ENCODE data around the gene GOT1.

GRCh38 chr10:99429517-99430095 is 818 bp downstream of the GOT1 start:
- no peak for TF ChIP-seq ZNF580 (tag by site-specific recombination; IDR thresholded peaks at IDR 0.05)
- no peak for TF ChIP-seq ZBTB7A (tag by site-specific recombination; IDR thresholded peaks at IDR 0.05; ENCODE audit: low read depth)
- TF ChIP-seq CTCF (tag by site-specific recombination; IDR thresholded peaks at IDR 0.05), result no peak
- no peak for TF ChIP-seq ZNF148 (tag by site-specific recombination; IDR thresholded peaks at IDR 0.05; ENCODE audit: borderline replicate concordance)
- no peak for TF ChIP-seq YY1 (tag by site-specific recombination; IDR thresholded peaks at IDR 0.05)
- TF ChIP-seq ZNF830 (tag by site-specific recombination; IDR thresholded peaks at IDR 0.05; ENCODE audit: low read depth), result no peak
- no peak for TF ChIP-seq ZNF521 (tag by site-specific recombination; IDR thresholded peaks at IDR 0.05)
- TF ChIP-seq ZNF391 (tag by site-specific recombination; IDR thresholded peaks at IDR 0.05; ENCODE audit: borderline replicate concordance, low read depth), result no peak
- TF ChIP-seq ZNF311 (tag by site-specific recombination; IDR thresholded peaks at IDR 0.05; ENCODE audit: borderline replicate concordance), result no peak
- no peak for TF ChIP-seq ZIC2 (tag by site-specific recombination; IDR thresholded peaks at IDR 0.05)
